SIG-M5 (cell line): ENCODE measurements around the gene TMEM109.

Experiments
- DNase-seq: peaks from one replicate; lab custom pipeline; 2025; lab: John Stamatoyannopoulos, UW

TMEM109 gene

GRCh38 chr11:60925868-60926267 is 11.9 kb downstream of the TMEM109 start:
- DNase-seq: no peak

- DNase-seq: no peak
Observed at GRCh38 chr11:60926500-60926899, 12.5 kb downstream of the TMEM109 start.

GRCh38 chr11:60927061-60927592 is 13.2 kb downstream of the TMEM109 start:
- no peak for DNase-seq

GRCh38 chr11:60927600-60927999 is 13.6 kb downstream of the TMEM109 start:
- no peak for DNase-seq

- no peak for DNase-seq
Observed at GRCh38 chr11:60928563-60929001, 14.6 kb downstream of the TMEM109 start.

- DNase-seq: no peak
Observed at GRCh38 chr11:60929764-60930163, 15.8 kb downstream of the TMEM109 start.

- DNase-seq: no peak
Observed at GRCh38 chr11:60930394-60930793, 16.4 kb downstream of the TMEM109 start.

- DNase-seq: no peak
Observed at GRCh38 chr11:60931917-60932316, 18.0 kb downstream of the TMEM109 start.

GRCh38 chr11:60932605-60933356 is 18.8 kb downstream of the TMEM109 start:
- DNase-seq: no peak

GRCh38 chr11:60933416-60934123 is 19.6 kb downstream of the TMEM109 start:
- no peak for DNase-seq

- DNase-seq: no peak
Observed at GRCh38 chr11:60934124-60934789, 20.3 kb downstream of the TMEM109 start.

- no peak for DNase-seq
Observed at GRCh38 chr11:60934790-60935605, 21.0 kb downstream of the TMEM109 start.

- no peak for DNase-seq
Observed at GRCh38 chr11:60935676-60936442, 21.9 kb downstream of the TMEM109 start.

GRCh38 chr11:60936467-60937143 is 22.6 kb downstream of the TMEM109 start:
- DNase-seq: no peak

- no peak for DNase-seq
Observed at GRCh38 chr11:60937144-60937527, 23.2 kb downstream of the TMEM109 start.

- DNase-seq: no peak
Observed at GRCh38 chr11:60937811-60938210, 23.9 kb downstream of the TMEM109 start.

GRCh38 chr11:60938500-60938899 is 24.5 kb downstream of the TMEM109 start:
- no peak for DNase-seq

GRCh38 chr11:60939301-60939700 is 25.3 kb downstream of the TMEM109 start:
- no peak for DNase-seq

GRCh38 chr11:60939855-60940254 is 25.9 kb downstream of the TMEM109 start:
- DNase-seq: no peak

- DNase-seq: no peak
Observed at GRCh38 chr11:60941371-60942119, 27.6 kb downstream of the TMEM109 start.
